A673 (cell line): ENCODE data around the gene SEMA6D. TPM values are rescaled to one million over a fixed set of nuclear protein-coding genes. Genes with fewer than 3 reads are reported as not detected.

Experiments used
- BruUV-seq: library from RNA; stranded (reverse); fragments of 400-500 nt; replicated peaks from 2 replicates; lab custom pipeline; 2021; lab: Mats Ljungman, UMichigan
- CTCF ChIA-PET: fragments of 300-600 bp; sonication (Branson Sonifier 250); formaldehyde crosslinking; loops from one replicate; lab custom pipeline; 2022; ENCODE audit warnings: antibody characterized with exemption; lab: Charles Lee
- POLR2A ChIA-PET: fragments of 300-600 bp; sonication (Branson Sonifier 250); formaldehyde crosslinking; loops from one replicate; lab custom pipeline; 2022; ENCODE audit warnings: antibody characterized with exemption; ENCODE audit not compliant: low non-redundant PET; lab: Charles Lee
- DNase-seq: peaks from one replicate; pipeline ENCODE4 v3.0.0-alpha.2; 2015; ENCODE audit warnings: low spot score
- H3K27ac ChIP-seq: fragments of 200-600 bp; sonication (generic); 2 replicates; pipeline ENCODE4 v1.5.1; 2016; ENCODE audit warnings: mixed run types, low read depth, mild to moderate bottlenecking, mixed read lengths, antibody characterized with exemption, low read length; ENCODE audit not compliant: poor library complexity, severe bottlenecking
- H3K27me3 ChIP-seq: fragments of 200-600 bp; sonication (generic); replicated peaks from 2 replicates; pipeline ENCODE4 v1.6.1; 2017; ENCODE audit warnings: mixed run types, low read depth, mild to moderate bottlenecking, mixed read lengths, antibody characterized with exemption, low read length; ENCODE audit not compliant: insufficient read depth, poor library complexity
- H3K36me3 ChIP-seq: fragments of 200-600 bp; sonication (generic); 2 replicates; pipeline ENCODE4 v1.6.1; 2016; ENCODE audit warnings: mixed run types, mild to moderate bottlenecking, mixed read lengths, antibody characterized with exemption, low read length; ENCODE audit not compliant: insufficient read depth, poor library complexity, severe bottlenecking
- H3K4me1 ChIP-seq: fragments of 200-600 bp; sonication (generic); 2 replicates; pipeline ENCODE4 v1.6.1; 2017; ENCODE audit warnings: mixed run types, mild to moderate bottlenecking, mixed read lengths, antibody characterized with exemption, low read length; ENCODE audit not compliant: insufficient read depth, poor library complexity, severe bottlenecking
- H3K4me3 ChIP-seq: fragments of 200-600 bp; sonication (generic); 2 replicates; pipeline ENCODE4 v1.5.1; 2016; ENCODE audit warnings: low read depth, mixed run types, mild to moderate bottlenecking, mixed read lengths, low read length; ENCODE audit not compliant: poor library complexity, severe bottlenecking
- H3K9me3 ChIP-seq: fragments of 200-600 bp; sonication (generic); 2 replicates; pipeline ENCODE4 v1.6.1; 2016; ENCODE audit warnings: mixed run types, low read depth, mild to moderate bottlenecking, mixed read lengths, antibody characterized with exemption, low read length; ENCODE audit not compliant: poor library complexity, severe bottlenecking
- EZH2 ChIP-seq: fragments of 200-600 bp; sonication (generic); IDR thresholded peaks from 2 replicates; pipeline ENCODE4 v1.6.1; 2017; ENCODE audit warnings: borderline replicate concordance, low read depth, mild to moderate bottlenecking, mixed read lengths, antibody characterized with exemption, low read length; ENCODE audit not compliant: poor library complexity, severe bottlenecking
- intact Hi-C: fragments of 100-400 bp; cut with micrococcal nuclease; formaldehyde crosslinking; loops from one replicate; pipeline ENCODE4 v1.10.0; 2022; ENCODE audit not compliant: unreplicated experiment
- total RNA-seq: library from RNA; stranded (reverse); gene quantifications from 2 replicates; pipeline ENCODE4 v1.2.3, GENCODE V29; 2021
- TF ChIP-seq, protein P1 (sequence below): fragments of 300-800, 200-600 bp; sonication (generic); conservative IDR thresholded peaks from 2 replicates; pipeline ENCODE4 v1.5.1; 2017; ENCODE audit warnings: low read depth, mild to moderate bottlenecking, antibody characterized with exemption, low read length, moderate library complexity, mixed read lengths

SEMA6D gene
- total RNA-seq, 1 experiment from 2014 or later = 11.0 TPM

DNA sequence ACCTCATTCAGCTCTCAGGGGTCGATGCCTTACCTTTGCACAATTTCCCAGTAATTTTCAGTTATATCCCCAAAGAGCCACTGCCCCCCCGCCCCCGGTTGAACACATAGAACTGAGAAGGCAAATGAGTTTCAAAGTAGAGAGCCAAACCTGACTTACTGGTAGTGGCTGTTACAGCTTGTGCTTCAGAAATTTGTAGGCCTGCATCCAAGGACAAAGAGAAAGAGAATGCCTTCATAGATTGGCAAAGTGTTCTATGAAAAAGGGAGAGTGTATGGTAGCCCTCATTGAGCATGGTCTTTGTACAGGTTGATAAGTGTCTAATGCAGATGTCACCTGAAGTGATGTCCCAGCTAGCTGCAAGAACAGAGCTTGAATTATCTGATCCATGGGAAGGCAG, 13.9 kb downstream of the SEMA6D start:
- BruUV-seq = no TSS peak
- Histone ChIP-seq H3K36me3 (no peaks in the 10 kb centered on the region), H3K27ac (no peak overlapping the region), H3K4me3 (no peak overlapping the region), H3K4me1 (peaks cover 22% of the 10 kb centered on the region), H3K9me3 (no peaks in the 10 kb centered on the region), H3K27me3 (no peaks in the 10 kb centered on the region)
- ChIA-PET POLR2A (no interaction called here), CTCF (no interaction called here)
- intact Hi-C loops = no loop called here
- DNase-seq = no peak
- no peak for TF ChIP-seq EZH2
- TF ChIP-seq, protein P1, sequence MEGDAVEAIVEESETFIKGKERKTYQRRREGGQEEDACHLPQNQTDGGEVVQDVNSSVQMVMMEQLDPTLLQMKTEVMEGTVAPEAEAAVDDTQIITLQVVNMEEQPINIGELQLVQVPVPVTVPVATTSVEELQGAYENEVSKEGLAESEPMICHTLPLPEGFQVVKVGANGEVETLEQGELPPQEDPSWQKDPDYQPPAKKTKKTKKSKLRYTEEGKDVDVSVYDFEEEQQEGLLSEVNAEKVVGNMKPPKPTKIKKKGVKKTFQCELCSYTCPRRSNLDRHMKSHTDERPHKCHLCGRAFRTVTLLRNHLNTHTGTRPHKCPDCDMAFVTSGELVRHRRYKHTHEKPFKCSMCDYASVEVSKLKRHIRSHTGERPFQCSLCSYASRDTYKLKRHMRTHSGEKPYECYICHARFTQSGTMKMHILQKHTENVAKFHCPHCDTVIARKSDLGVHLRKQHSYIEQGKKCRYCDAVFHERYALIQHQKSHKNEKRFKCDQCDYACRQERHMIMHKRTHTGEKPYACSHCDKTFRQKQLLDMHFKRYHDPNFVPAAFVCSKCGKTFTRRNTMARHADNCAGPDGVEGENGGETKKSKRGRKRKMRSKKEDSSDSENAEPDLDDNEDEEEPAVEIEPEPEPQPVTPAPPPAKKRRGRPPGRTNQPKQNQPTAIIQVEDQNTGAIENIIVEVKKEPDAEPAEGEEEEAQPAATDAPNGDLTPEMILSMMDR = no peak

DNA sequence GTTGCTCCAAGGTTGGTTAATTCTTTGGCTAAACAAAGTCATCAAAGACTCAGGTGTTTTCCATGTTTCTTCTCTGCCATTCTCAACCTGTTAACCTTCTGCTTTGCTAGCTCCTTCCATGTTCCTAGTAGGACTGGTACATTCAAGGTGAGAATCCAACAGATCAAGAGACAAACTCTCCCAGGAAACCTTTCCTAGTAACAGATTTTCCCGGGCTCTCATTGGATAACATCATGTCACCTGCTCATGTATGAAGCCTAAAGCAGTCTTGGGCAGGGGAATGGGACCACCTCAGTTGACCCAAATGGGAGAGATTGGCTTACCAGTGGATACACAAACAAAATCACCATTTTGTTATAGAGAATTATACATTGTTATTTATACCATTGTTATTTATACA, 14.9 kb downstream of the SEMA6D start:
- no TSS peak for BruUV-seq
- Histone ChIP-seq H3K27me3 (no peaks in the 10 kb centered on the region), H3K36me3 (no peaks in the 10 kb centered on the region), H3K4me1 (peaks cover 29% of the 10 kb centered on the region), H3K27ac (no peak overlapping the region), H3K9me3 (no peaks in the 10 kb centered on the region), H3K4me3 (no peak overlapping the region)
- no peak for TF ChIP-seq EZH2
- TF ChIP-seq, protein P1 = no peak
- intact Hi-C loops = no loop called here
- ChIA-PET POLR2A (no interaction called here), CTCF (no interaction called here)
- DNase-seq = no peak

DNA sequence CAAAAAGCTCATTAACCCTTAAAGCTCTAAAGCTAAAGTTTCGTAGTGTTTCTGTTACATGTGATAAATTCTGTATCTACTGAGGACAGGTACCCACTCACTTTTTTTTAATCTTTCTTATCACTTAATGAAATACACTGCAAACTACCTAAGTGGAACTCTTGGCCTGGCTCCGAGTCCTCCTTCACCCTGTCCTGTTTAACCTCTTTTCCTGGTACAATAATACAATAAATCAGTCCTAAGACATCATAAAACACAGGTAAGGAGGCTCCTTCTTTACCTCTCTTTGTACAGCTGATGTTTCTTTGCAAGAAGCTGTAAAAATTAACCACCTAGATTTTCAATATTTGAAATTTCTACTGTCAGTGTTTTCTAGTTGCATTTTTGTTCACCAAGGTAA, 15.8 kb downstream of the SEMA6D start:
- no peaks in the 10 kb centered on the region for H3K9me3 ChIP-seq
- ChIA-PET CTCF (no interaction called here), POLR2A (no interaction called here)
- intact Hi-C loops = no loop called here
- no peaks in the 10 kb centered on the region for H3K36me3 ChIP-seq
- no peak overlapping the region for H3K4me3 ChIP-seq
- H3K4me1 ChIP-seq = peaks cover 36% of the 10 kb centered on the region
- TF ChIP-seq, protein P1 = no peak
- no peak for TF ChIP-seq EZH2
- no TSS peak for BruUV-seq
- H3K27ac ChIP-seq = no peak overlapping the region
- no peaks in the 10 kb centered on the region for H3K27me3 ChIP-seq
- no peak for DNase-seq
